SK-N-SH (cell line): ENCODE measurements around the gene ABCA4. TPM values are rescaled to one million over a fixed set of nuclear protein-coding genes. Genes with fewer than 3 reads are reported as not detected.
A peak's percentile ranks its signal among the peaks of the same experiment; 100 is the strongest.

Experiments used
- CTCF ChIA-PET: fragments of 300-600, 350-600 bp; formaldehyde crosslinking; extraction: SDS; loops from one replicate; lab custom pipeline; 2021; lab: Yijun Ruan, JAX
- POLR2A ChIA-PET: fragments of 350-600 bp; sonication (Branson Sonifier 250); formaldehyde crosslinking; extraction: SDS; loops from one replicate; lab custom pipeline; 2020; ENCODE audit warnings: antibody characterized with exemption, inconsistent platforms; lab: Yijun Ruan, JAX
- DNase-seq: peaks from one replicate; pipeline ENCODE4 v3.0.0; 2012
- H2AFZ ChIP-seq: fragments of 200-600 bp; sonication (generic); 2 replicates; pipeline ENCODE4 v1.8.1; 2016; ENCODE audit warnings: antibody characterized with exemption, mild to moderate bottlenecking, low read depth
- H3F3A ChIP-seq: fragments of 200-600 bp; sonication (generic); replicated peaks from 2 replicates; pipeline ENCODE3; 2016; ENCODE audit warnings: antibody characterized with exemption, mild to moderate bottlenecking; ENCODE audit not compliant: insufficient read depth
- H3K27ac ChIP-seq, 2 experiments: fragments of 200-500 bp in 1 of 2; fragments of 200-600 bp in 1 of 2; sonication (Bioruptor generic) in 1 of 2; sonication (generic), shearing (Covaris generic) in 1 of 2; 2 replicates each; pipeline versions ENCODE4 v1.5.1 to v1.6.1; 2014 to 2016; ENCODE audit warnings: low read depth in 2 of 2, inconsistent platforms in 1 of 2, low read length in 1 of 2, mild to moderate bottlenecking in 1 of 2, mixed read lengths in 1 of 2
- H3K27me3 ChIP-seq: fragments of 200-600 bp; sonication (generic), shearing (Covaris generic); 2 replicates; pipeline ENCODE4 v1.6.1; 2016; ENCODE audit warnings: mixed run types; ENCODE audit not compliant: insufficient read depth
- H3K36me3 ChIP-seq, 2 experiments: fragments of 200-500 bp in 1 of 2; fragments of 200-600 bp in 1 of 2; sonication (Bioruptor generic) in 1 of 2; sonication (generic) in 1 of 2; replicated peaks in 1 of 2; 2 replicates each; pipeline versions ENCODE3 to v1.5.1; 2014 to 2016; ENCODE audit warnings: low read length in 1 of 2, mild to moderate bottlenecking in 1 of 2; ENCODE audit not compliant: insufficient read depth in 2 of 2, control insufficient read depth in 1 of 2
- H3K4me1 ChIP-seq, 2 experiments: fragments of 200-500 bp in 1 of 2; fragments of 200-600 bp in 1 of 2; sonication (Bioruptor generic) in 1 of 2; sonication (generic), shearing (Covaris generic) in 1 of 2; 2 replicates each; pipeline versions ENCODE4 v1.5.1 to v1.6.1; 2014 to 2016; ENCODE audit warnings: low read depth in 1 of 2, low read length in 1 of 2, mixed run types in 1 of 2; ENCODE audit not compliant: insufficient read depth in 2 of 2, control insufficient read depth in 1 of 2
- H3K4me2 ChIP-seq: fragments of 200-600 bp; sonication (generic), shearing (Covaris generic); 2 replicates; pipeline ENCODE4 v1.6.1; 2017; ENCODE audit warnings: mixed run types
- H3K4me3 ChIP-seq, 2 experiments: fragments of 200-500 bp in 1 of 2; fragments of 200-600 bp in 1 of 2; sonication (Bioruptor generic) in 1 of 2; sonication (generic), shearing (Covaris generic) in 1 of 2; 2 replicates each; pipeline versions ENCODE4 v1.5.1 to v1.8.1; 2014 to 2016; ENCODE audit warnings: low read depth in 2 of 2, inconsistent platforms in 1 of 2, low read length in 1 of 2, mild to moderate bottlenecking in 1 of 2, mixed read lengths in 1 of 2, moderate library complexity in 1 of 2
- H3K79me2 ChIP-seq: fragments of 200-600 bp; sonication (generic); 2 replicates; pipeline ENCODE4 v1.8.1; 2017; ENCODE audit warnings: mild to moderate bottlenecking; ENCODE audit not compliant: insufficient read depth
- H3K9ac ChIP-seq: fragments of 200-600 bp; sonication (generic); 2 replicates; pipeline ENCODE4 v1.6.1; 2017; ENCODE audit warnings: mixed run types
- H3K9me2 ChIP-seq: fragments of 200-600 bp; sonication (generic); 2 replicates; pipeline ENCODE4 v1.6.1; 2017; ENCODE audit warnings: mixed run types
- H3K9me3 ChIP-seq: fragments of 200-600 bp; sonication (generic); 2 replicates; pipeline ENCODE4 v1.6.1; 2017; ENCODE audit warnings: mixed run types, mild to moderate bottlenecking, moderate library complexity
- H4K20me1 ChIP-seq: fragments of 200-600 bp; sonication (generic); 2 replicates; pipeline ENCODE4 v1.6.1; 2017; ENCODE audit warnings: mild to moderate bottlenecking, mixed run types; ENCODE audit not compliant: insufficient read depth
- CHD2 ChIP-seq: fragments of 150-350 bp; IDR thresholded peaks from 2 replicates; pipeline ENCODE4 v1.6.1; 2018; ENCODE audit warnings: low read length; ENCODE audit not compliant: partially characterized antibody
- ELF1 ChIP-seq: IDR thresholded peaks from 2 replicates; pipeline ENCODE4 v1.4.0; 2012
- EP300 ChIP-seq, 2 experiments: IDR thresholded peaks; 2 replicates each; pipeline versions ENCODE4 v1.4.0 to v1.6.1; 2012; ENCODE audit warnings: borderline replicate concordance in 1 of 2, low read depth in 1 of 2, low read length in 1 of 2
- FOSL2 ChIP-seq: IDR thresholded peaks from 2 replicates; pipeline ENCODE4 v1.4.0; 2012; ENCODE audit warnings: low read depth, mild to moderate bottlenecking, moderate library complexity, borderline replicate concordance
- FOXJ3 ChIP-seq: sonication (generic); formaldehyde crosslinking; IDR thresholded peaks from 2 replicates; pipeline ENCODE4 v1.5.1; 2020; ENCODE audit warnings: mild to moderate bottlenecking, missing genetic modification reagents
- GABPA ChIP-seq: IDR thresholded peaks from 2 replicates; pipeline ENCODE4 v1.4.0; 2012; ENCODE audit warnings: low read depth, mild to moderate bottlenecking
- GATA2 ChIP-seq: sonication (generic); formaldehyde crosslinking; IDR thresholded peaks from 2 replicates; pipeline ENCODE4 v1.5.0; 2020; ENCODE audit warnings: mild to moderate bottlenecking, missing genetic modification reagents
- JUND ChIP-seq: IDR thresholded peaks from 2 replicates; pipeline ENCODE4 v1.4.0; 2012
- MEF2A ChIP-seq: IDR thresholded peaks from 2 replicates; pipeline ENCODE4 v1.4.0; 2012; ENCODE audit warnings: low read depth, borderline replicate concordance
- NFIC ChIP-seq: IDR thresholded peaks from 2 replicates; pipeline ENCODE4 v1.4.0; 2012; ENCODE audit warnings: borderline replicate concordance
- NRF1 ChIP-seq: IDR thresholded peaks from 2 replicates; pipeline ENCODE4 v1.6.1; 2012; ENCODE audit warnings: low read depth, mild to moderate bottlenecking, low read length
- RFX5 ChIP-seq: IDR thresholded peaks from 2 replicates; pipeline ENCODE4 v1.6.1; 2012; ENCODE audit warnings: mild to moderate bottlenecking, improper control_type of control experiment, low read length
- SIN3A ChIP-seq: IDR thresholded peaks from 2 replicates; pipeline ENCODE4 v1.6.1; 2012; ENCODE audit warnings: low read depth, mild to moderate bottlenecking, low read length, moderate library complexity, borderline replicate concordance
- TCF12 ChIP-seq: IDR thresholded peaks from 2 replicates; pipeline ENCODE4 v1.4.0; 2012
- WGBS: methylation state at CpG from one replicate; pipeline ENCODE4 v1.1.6; 2017; ENCODE audit warnings: low lambda C conversion rate; 5-methylcytosine and 5-hydroxymethylcytosine counted together
- polyA plus RNA-seq, 3 experiments: library from polyadenylated mRNA; depleted of rRNA; stranded (reverse); fragments of >200 nt; gene quantifications; 2 replicates each; pipeline ENCODE4 v1.2.3, GENCODE V29; 2012
- TF ChIP-seq, protein P1 (sequence below): IDR thresholded peaks from 2 replicates; pipeline ENCODE4 v1.4.0; 2012; ENCODE audit warnings: low read depth, borderline replicate concordance
- TF ChIP-seq, protein P2 (sequence below): fragments of 200-600 bp; sonication (generic); IDR thresholded peaks from 2 replicates; pipeline ENCODE4 v1.6.1; 2017; ENCODE audit warnings: antibody characterized with exemption, mild to moderate bottlenecking, moderate library complexity
- TF ChIP-seq, protein P3 (sequence below): IDR thresholded peaks from 2 replicates; pipeline ENCODE4; 2012
- TF ChIP-seq, protein P4 (sequence below): IDR thresholded peaks from 2 replicates; pipeline ENCODE4 v1.6.1; 2012; ENCODE audit warnings: mild to moderate bottlenecking, low read depth, low read length, moderate library complexity

The ABCA4 gene
- polyA plus RNA-seq, 1 of the 3 experiments (the other 2 are of a cell fraction) = 0.03 TPM

DNA sequence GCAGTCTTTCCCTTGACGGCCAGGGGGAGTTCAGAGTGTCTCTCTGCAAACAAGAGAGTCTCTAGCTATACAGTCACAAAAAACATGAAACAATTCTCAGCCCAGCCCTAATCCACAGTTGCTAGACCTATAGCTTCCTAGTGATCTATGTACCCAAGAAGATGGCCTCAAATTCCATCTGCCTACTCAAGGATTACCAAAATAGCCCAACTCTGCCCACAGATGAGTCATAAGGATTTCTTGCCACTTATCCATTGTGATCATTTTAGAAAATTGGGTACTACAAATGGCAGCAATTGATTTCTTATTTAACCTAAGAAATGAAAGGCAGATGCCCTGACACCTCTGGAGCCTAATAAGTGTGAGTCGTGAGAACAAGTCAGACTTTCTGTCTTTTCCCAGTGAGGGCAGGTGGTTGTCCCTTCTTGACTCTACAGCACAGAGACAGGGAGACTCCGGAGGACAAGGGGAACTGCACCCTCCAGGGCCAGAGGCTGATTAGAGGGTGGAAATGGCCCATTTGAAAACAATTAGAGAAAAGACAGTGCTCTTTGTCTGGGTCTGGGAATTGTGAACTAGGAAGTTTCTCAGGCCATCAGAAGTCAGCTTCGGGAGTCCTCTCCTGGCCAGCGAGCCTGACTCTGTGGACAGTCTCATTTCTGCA lies 65.4 kb downstream of the ABCA4 start:
- no peak overlapping the region; the same call in 1 of the 2 replicates for H2AFZ ChIP-seq
- no peaks in the 10 kb centered on the region for H3K27me3 ChIP-seq
- 80% methylated on average over 5 of the region's 5 CpGs for WGBS
- H3K4me2 ChIP-seq = peak overlapping the region; percentile 56
- TF ChIP-seq, protein P1, sequence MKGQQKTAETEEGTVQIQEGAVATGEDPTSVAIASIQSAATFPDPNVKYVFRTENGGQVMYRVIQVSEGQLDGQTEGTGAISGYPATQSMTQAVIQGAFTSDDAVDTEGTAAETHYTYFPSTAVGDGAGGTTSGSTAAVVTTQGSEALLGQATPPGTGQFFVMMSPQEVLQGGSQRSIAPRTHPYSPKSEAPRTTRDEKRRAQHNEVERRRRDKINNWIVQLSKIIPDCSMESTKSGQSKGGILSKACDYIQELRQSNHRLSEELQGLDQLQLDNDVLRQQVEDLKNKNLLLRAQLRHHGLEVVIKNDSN = no peak
- TF ChIP-seq, protein P2, sequence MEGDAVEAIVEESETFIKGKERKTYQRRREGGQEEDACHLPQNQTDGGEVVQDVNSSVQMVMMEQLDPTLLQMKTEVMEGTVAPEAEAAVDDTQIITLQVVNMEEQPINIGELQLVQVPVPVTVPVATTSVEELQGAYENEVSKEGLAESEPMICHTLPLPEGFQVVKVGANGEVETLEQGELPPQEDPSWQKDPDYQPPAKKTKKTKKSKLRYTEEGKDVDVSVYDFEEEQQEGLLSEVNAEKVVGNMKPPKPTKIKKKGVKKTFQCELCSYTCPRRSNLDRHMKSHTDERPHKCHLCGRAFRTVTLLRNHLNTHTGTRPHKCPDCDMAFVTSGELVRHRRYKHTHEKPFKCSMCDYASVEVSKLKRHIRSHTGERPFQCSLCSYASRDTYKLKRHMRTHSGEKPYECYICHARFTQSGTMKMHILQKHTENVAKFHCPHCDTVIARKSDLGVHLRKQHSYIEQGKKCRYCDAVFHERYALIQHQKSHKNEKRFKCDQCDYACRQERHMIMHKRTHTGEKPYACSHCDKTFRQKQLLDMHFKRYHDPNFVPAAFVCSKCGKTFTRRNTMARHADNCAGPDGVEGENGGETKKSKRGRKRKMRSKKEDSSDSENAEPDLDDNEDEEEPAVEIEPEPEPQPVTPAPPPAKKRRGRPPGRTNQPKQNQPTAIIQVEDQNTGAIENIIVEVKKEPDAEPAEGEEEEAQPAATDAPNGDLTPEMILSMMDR = no peak
- TF ChIP-seq MEF2A (peak; percentile 75; the same call in 1 of the 2 replicates), GATA2 (CRISPR knock-in tag) (no peak), GABPA (no peak), NFIC (no peak), JUND (0 out of 2 replicates have a peak, but pooled peaks have one; percentile 33), FOSL2 (peak; percentile 58; the same call in 1 of the 2 replicates), TCF12 (peak; percentile 43; the same call in 1 of the 2 replicates), EP300 (IDR thresholded peaks at IDR 0.05; ENCODE audit: borderline replicate concordance in 1 of 2, low read depth in 1 of 2, low read length in 1 of 2) (peak in 1 of 2 experiments; percentile 14; a peak in 1 of 4 replicates)
- TF ChIP-seq, protein P3, sequence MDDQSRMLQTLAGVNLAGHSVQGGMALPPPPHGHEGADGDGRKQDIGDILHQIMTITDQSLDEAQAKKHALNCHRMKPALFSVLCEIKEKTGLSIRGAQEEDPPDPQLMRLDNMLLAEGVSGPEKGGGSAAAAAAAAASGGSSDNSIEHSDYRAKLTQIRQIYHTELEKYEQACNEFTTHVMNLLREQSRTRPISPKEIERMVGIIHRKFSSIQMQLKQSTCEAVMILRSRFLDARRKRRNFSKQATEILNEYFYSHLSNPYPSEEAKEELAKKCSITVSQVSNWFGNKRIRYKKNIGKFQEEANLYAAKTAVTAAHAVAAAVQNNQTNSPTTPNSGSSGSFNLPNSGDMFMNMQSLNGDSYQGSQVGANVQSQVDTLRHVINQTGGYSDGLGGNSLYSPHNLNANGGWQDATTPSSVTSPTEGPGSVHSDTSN = 0 out of 2 replicates have a peak, but pooled peaks have one; percentile 17
- H3K4me1 ChIP-seq = peaks cover 0 to 33% of the 10 kb centered on the region in 2 experiments; a peak in 3 of 4 replicates
- ChIA-PET CTCF (interaction anchor here (1.9 to 14.4 kb wide), 4 partner anchors 13 to 277 kb away, joined by 5 to 427 read pairs (median 152); no protein-coding TSS in a partner anchor), POLR2A (no interaction called here)
- no peaks in the 10 kb centered on the region for H3K36me3 ChIP-seq
- no peak for DNase-seq
- peak overlapping the region in 1 of 2 experiments; percentile 64; a peak in 2 of 4 replicates for H3K27ac ChIP-seq
- no peaks in the 10 kb centered on the region for H4K20me1 ChIP-seq
- H3K4me3 ChIP-seq = no peak overlapping the region
- no peak overlapping the region for H3K9ac ChIP-seq
- H3K79me2 ChIP-seq = no peaks in the 10 kb centered on the region
- H3K9me2 ChIP-seq = no peaks in the 10 kb centered on the region
- H3K9me3 ChIP-seq = no peaks in the 10 kb centered on the region
- H3F3A ChIP-seq = peaks cover 7% of the 10 kb centered on the region

DNA sequence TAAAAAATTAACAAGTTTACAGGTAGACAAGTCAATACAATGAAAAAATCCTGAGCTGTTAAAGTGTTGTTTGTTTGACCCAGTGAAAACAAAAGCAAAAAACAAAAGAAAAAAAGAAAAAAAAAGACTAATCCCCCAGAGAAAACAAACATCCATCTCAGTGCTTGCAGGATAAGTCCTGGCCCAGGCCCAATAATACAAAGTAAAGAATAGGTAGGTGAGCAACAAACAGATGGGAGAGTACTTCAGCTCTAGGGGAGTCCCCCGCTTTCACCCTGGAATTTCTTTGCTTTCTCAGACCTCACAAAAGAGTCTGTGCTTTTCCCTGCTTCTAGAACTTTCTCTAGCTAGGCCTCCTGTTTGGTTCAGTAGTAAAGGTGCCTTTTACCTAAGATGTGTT lies 70.3 kb downstream of the ABCA4 start:
- Histone ChIP-seq H2AFZ (peak overlapping the region; percentile 67; the same call in 1 of the 2 replicates), H3K4me3 (no peak overlapping the region), H3K4me2 (peak overlapping the region; percentile 44; the same call in 1 of the 2 replicates), H3F3A (peaks cover 15% of the 10 kb centered on the region), H3K4me1 (peaks cover 1 to 47% of the 10 kb centered on the region in 2 experiments; a peak in 3 of 4 replicates), H3K9me3 (no peaks in the 10 kb centered on the region), H3K9me2 (no peaks in the 10 kb centered on the region), H3K36me3 (no peaks in the 10 kb centered on the region), H3K9ac (peak overlapping the region; percentile 46; the same call in 1 of the 2 replicates), H4K20me1 (no peaks in the 10 kb centered on the region), H3K27ac (peak overlapping the region in 1 of 2 experiments; percentile 53; a peak in 2 of 4 replicates), H3K79me2 (no peaks in the 10 kb centered on the region), H3K27me3 (no peaks in the 10 kb centered on the region)
- ChIA-PET POLR2A (no interaction called here), CTCF (interaction anchor here (1.5 to 18.4 kb wide), 4 partner anchors 8 to 285 kb away, joined by 5 to 299 read pairs (median 52); no protein-coding TSS in a partner anchor)
- 85% methylated on average over 1 of the region's 1 CpG for WGBS
- no peak for DNase-seq
- TF ChIP-seq MEF2A (no peak), CHD2 (no peak), FOSL2 (no peak), RFX5 (no peak), SIN3A (no peak), NRF1 (no peak), FOXJ3 (CRISPR knock-in tag) (no peak), ELF1 (no peak), GABPA (no peak)
- TF ChIP-seq, protein P4, sequence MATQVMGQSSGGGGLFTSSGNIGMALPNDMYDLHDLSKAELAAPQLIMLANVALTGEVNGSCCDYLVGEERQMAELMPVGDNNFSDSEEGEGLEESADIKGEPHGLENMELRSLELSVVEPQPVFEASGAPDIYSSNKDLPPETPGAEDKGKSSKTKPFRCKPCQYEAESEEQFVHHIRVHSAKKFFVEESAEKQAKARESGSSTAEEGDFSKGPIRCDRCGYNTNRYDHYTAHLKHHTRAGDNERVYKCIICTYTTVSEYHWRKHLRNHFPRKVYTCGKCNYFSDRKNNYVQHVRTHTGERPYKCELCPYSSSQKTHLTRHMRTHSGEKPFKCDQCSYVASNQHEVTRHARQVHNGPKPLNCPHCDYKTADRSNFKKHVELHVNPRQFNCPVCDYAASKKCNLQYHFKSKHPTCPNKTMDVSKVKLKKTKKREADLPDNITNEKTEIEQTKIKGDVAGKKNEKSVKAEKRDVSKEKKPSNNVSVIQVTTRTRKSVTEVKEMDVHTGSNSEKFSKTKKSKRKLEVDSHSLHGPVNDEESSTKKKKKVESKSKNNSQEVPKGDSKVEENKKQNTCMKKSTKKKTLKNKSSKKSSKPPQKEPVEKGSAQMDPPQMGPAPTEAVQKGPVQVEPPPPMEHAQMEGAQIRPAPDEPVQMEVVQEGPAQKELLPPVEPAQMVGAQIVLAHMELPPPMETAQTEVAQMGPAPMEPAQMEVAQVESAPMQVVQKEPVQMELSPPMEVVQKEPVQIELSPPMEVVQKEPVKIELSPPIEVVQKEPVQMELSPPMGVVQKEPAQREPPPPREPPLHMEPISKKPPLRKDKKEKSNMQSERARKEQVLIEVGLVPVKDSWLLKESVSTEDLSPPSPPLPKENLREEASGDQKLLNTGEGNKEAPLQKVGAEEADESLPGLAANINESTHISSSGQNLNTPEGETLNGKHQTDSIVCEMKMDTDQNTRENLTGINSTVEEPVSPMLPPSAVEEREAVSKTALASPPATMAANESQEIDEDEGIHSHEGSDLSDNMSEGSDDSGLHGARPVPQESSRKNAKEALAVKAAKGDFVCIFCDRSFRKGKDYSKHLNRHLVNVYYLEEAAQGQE = no peak
- TF ChIP-seq, protein P3 = no peak
